ENCODE results near the gene ZNF546.
"Not testable (repeated sequence)": the region's sequence is repeated elsewhere in the genome, so short reads cannot be mapped to it uniquely, and the experiment has no call there.

ZNF546 gene

GRCh38 chr19:39996811-39997637, at the start of gene ZNF546:
ZNF546 (plus strand) TSS chr19:39997060; CDS start chr19:39998327, 1,267 bp downstream.
- DNase-seq, result peak; percentile 91

GRCh38 chr19:39949026-39949747, 47.7 kb upstream of the ZNF546 start:
- DNase-seq, result no peak

- DNase-seq, result no peak
Measured at GRCh38 chr19:39951065-39951650, 45.7 kb upstream of the ZNF546 start.

- peak; percentile 54 for DNase-seq
Measured at GRCh38 chr19:39951686-39952085, 45.2 kb upstream of the ZNF546 start.

- no peak for DNase-seq
Measured at GRCh38 chr19:39953915-39954314, 42.9 kb upstream of the ZNF546 start.

- not testable (repeated sequence) for DNase-seq
Measured at GRCh38 chr19:39957886-39958285, 39.0 kb upstream of the ZNF546 start.

GRCh38 chr19:39958942-39959341, 37.9 kb upstream of the ZNF546 start:
- DNase-seq, result not testable (repeated sequence)

- not testable (repeated sequence) for DNase-seq
Measured at GRCh38 chr19:39959407-39959806, 37.5 kb upstream of the ZNF546 start.

- no peak for DNase-seq
Measured at GRCh38 chr19:39963898-39964297, 33.0 kb upstream of the ZNF546 start.

- no peak for DNase-seq
Measured at GRCh38 chr19:39966617-39967016, 30.2 kb upstream of the ZNF546 start.

GRCh38 chr19:39967561-39967960, 29.3 kb upstream of the ZNF546 start:
- no peak for DNase-seq

- no peak for DNase-seq
Measured at GRCh38 chr19:39968789-39969188, 28.1 kb upstream of the ZNF546 start.

- no peak for DNase-seq
Measured at GRCh38 chr19:39969266-39969665, 27.6 kb upstream of the ZNF546 start.

GRCh38 chr19:39969681-39970424, 27.0 kb upstream of the ZNF546 start:
- DNase-seq, result no peak

- DNase-seq, result no peak
Measured at GRCh38 chr19:39970425-39970674, 26.5 kb upstream of the ZNF546 start.

GRCh38 chr19:39970675-39971379, 26.0 kb upstream of the ZNF546 start, which contains the start of gene PSMC4:
PSMC4 (plus strand) TSS chr19:39971165; CDS start chr19:39971203, 38 bp downstream.
- DNase-seq, result peak; percentile 98

GRCh38 chr19:39971380-39972035, 25.4 kb upstream of the ZNF546 start:
- DNase-seq, result no peak

GRCh38 chr19:39974377-39975155, 22.3 kb upstream of the ZNF546 start:
- DNase-seq, result no peak

GRCh38 chr19:39982883-39983282, 14.0 kb upstream of the ZNF546 start:
- no peak for DNase-seq

GRCh38 chr19:39983695-39984300, 13.1 kb upstream of the ZNF546 start:
- DNase-seq, result no peak

GRCh38 chr19:39986643-39987042, 10.2 kb upstream of the ZNF546 start:
- DNase-seq, result no peak
